Measurements from ENCODE around the gene RPL4. TPM values are rescaled to one million over a fixed set of nuclear protein-coding genes. Genes with fewer than 3 reads are reported as not detected.
"Not testable (repeated sequence)": the region's sequence is repeated elsewhere in the genome, so short reads cannot be mapped to it uniquely, and the experiment has no call there.

RPL4 gene
- total RNA-seq, 4 donors from 2014 or later: 2,301 to 6,298 (median 4,986) TPM

GRCh38 chr15:66505430-66505811 is 766 bp upstream of the RPL4 start:
- Histone ChIP-seq H3K27me3 (no peaks in the 10 kb centered on the region), H3K27ac (peak overlapping the region; percentile 87 to 93), H3K4me3 (peak overlapping the region; percentile 79 to 95), H3K9me3 (no peaks in the 10 kb centered on the region), H3K4me1 (peaks cover 4 to 7% of the 10 kb centered on the region in 2 donors), H3K36me3 (no peaks in the 10 kb centered on the region)
- intact Hi-C loops (cut with DNase I; ENCODE audit: low total_unique reads): no loop called here
- TF ChIP-seq POLR2A (IDR thresholded peaks at IDR 0.05): no peak
- TF ChIP-seq CTCF (IDR thresholded peaks at IDR 0.05): no peak
- no peak for DNase-seq

DNA sequence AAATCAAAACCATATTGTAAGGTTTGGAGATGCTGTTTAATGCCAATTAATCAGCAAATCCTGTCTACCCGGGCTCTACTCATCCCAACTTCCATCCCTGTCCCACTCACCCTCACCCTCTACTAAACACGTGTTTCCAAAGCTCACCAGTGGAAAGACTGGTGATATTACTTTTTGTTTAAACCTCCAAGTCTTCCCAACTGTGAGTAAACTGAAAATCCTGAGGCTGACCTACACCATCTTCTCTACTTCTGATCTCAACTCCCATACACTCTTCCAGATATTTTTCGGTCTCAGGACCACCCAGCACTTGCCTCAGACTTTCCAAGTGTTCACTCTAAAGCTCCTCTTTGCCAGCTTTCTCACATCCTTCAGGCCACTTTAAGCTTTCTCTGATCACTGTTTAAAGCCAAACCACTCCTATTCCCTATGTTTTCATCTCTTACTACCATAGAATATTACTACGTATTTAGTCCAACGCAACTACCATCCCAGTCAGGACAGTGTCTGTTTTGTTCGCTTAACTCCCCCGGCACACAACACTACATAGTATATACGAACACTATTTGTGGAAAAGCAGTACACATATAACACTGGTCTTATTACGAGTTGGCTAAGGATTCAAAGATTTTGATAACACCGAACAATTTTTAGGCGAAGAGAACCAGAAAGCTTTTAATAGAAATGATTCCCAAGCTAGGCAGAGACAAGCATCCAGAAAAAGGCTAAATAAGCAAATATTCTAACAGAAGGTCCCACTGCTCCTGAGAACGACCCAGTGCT is 684 bp downstream of the RPL4 start:
- TF ChIP-seq CTCF (IDR thresholded peaks at IDR 0.05) (no peak), POLR2A (IDR thresholded peaks at IDR 0.05) (no peak)
- H3K27me3 ChIP-seq: no peaks in the 10 kb centered on the region
- H3K36me3 ChIP-seq: no peaks in the 10 kb centered on the region
- peak overlapping the region; percentile 87 to 93 for H3K27ac ChIP-seq
- no peak for DNase-seq
- peak overlapping the region; percentile 79 to 95 for H3K4me3 ChIP-seq
- intact Hi-C loops (cut with DNase I; ENCODE audit: low total_unique reads): no loop called here
- H3K4me1 ChIP-seq: peaks cover 4 to 7% of the 10 kb centered on the region in 2 donors
- no peaks in the 10 kb centered on the region for H3K9me3 ChIP-seq

DNA sequence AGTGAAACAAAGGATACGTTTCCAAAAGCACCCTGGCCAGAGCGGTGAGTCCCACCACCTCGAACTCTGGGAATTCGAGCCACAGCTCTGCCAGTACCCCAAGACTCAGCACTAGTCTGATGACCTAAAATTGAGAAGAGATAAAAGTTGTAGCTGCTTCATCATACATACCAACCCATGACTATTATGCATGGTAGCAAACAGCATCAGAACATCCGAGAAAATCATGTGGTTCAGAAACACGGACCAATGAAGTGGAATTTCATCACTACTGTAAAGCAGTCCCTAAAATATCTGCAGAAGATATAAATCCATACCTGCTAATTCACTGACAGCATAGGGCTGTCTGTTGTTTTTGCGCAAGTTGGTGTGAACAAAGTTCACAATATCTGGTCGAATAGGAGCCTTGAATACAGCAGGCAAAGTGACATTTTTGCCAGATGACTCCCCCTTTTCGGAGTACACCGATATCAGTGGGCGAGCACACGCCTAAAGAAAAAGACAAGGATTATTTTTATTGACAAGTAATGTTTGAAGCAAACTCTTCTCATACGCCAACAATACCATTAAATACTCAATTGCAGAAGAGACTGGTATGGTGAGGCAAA is 1.5 kb downstream of the RPL4 start:
- H3K36me3 ChIP-seq; H3K27me3 ChIP-seq; DNase-seq; H3K9me3 ChIP-seq; intact Hi-C loops (cut with DNase I; ENCODE audit: low total_unique reads); H3K4me1 ChIP-seq: not testable (repeated sequence)
- Histone ChIP-seq H3K4me3 (peak overlapping the region; percentile 79 to 95), H3K27ac (peak overlapping the region in 1 of 2 donors; percentile 93)

DNA sequence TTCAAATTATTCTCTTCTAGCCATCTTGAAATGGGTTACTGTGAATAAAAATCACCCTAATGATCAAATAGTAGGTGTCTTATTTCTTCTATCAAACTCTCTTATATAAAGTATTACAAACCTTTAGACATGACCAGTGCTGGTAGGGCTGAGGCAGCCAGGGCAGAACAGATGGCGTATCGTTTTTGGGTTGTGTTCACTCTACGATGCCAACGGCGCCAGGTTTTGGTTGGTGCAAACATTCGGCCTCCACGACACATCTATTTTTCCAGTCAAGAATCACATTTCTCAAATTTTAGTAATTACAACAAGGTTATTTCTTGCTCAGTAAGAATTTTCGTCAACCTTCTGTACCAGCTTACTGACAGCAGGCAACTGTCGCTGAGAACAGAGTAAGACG is 2.2 kb downstream of the RPL4 start:
- H3K4me3 ChIP-seq: no peak overlapping the region
- no peaks in the 10 kb centered on the region for H3K36me3 ChIP-seq
- TF ChIP-seq POLR2A (IDR thresholded peaks at IDR 0.05): no peak
- no peak overlapping the region for H3K27ac ChIP-seq
- H3K27me3 ChIP-seq: no peaks in the 10 kb centered on the region
- intact Hi-C loops (cut with DNase I; ENCODE audit: low total_unique reads): no loop called here
- H3K9me3 ChIP-seq: no peaks in the 10 kb centered on the region
- H3K4me1 ChIP-seq: peaks cover 4 to 7% of the 10 kb centered on the region in 2 donors
- DNase-seq: no peak

GRCh38 chr15:66500346-66500745 is 4.3 kb downstream of the RPL4 start:
- H3K4me3 ChIP-seq; intact Hi-C loops (cut with DNase I; ENCODE audit: low total_unique reads); H3K27me3 ChIP-seq; H3K36me3 ChIP-seq; H3K27ac ChIP-seq; DNase-seq; H3K9me3 ChIP-seq: not testable (repeated sequence)
- H3K4me1 ChIP-seq: peaks cover 4 to 12% of the 10 kb centered on the region in 2 donors

DNA sequence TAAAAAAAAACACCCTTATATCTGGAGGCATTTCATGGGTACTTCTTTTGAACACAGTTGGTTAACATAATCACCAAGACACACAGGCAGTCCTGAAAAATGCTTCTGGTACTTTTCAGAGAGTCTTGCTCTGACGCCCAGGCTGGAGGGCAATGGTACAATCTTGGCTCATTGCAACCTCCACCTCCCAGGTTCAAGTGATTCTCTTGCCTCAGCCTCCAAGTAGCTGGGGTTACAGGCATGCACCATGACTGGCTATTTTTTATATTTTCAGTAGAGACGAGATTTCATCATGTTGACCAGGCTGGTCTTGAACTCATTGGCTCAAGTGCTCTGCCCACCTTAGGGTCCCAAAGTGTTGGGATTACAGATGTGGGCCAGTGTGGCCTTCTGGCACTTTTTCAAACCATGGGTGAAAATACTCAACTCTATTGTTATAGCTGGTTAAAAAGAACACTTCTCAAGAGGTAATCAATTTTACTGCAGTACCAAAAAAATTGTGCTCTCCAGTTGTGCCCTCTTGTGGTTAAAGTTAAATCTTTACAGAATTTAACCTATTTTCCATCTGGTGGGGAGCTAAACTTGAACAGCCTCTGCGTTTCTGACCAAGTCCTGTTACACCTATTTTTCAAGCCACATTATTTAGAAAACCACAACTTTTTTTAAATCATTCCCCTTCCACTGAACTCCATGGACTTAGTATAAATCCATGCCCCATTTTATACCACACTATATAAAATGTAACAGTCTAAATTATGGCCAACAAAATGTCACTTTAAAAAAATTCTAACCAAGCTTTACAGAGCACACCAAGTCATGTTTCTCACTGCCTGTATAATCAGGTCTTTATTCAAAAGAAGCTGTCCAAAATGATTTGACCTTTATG is 5.9 kb downstream of the RPL4 start:
- intact Hi-C loops (cut with DNase I; ENCODE audit: low total_unique reads): loop anchor here (5.0 kb wide), 1 partner anchor 111 kb away; the partner anchor contains the start of gene MAP2K1
- Histone ChIP-seq H3K4me1 (peaks cover 4 to 12% of the 10 kb centered on the region in 2 donors), H3K9me3 (no peaks in the 10 kb centered on the region), H3K27ac (no peak overlapping the region), H3K4me3 (no peak overlapping the region), H3K27me3 (no peaks in the 10 kb centered on the region), H3K36me3 (no peaks in the 10 kb centered on the region)
- no peak for TF ChIP-seq POLR2A (IDR thresholded peaks at IDR 0.05)
- peak in 1 of 4 experiments; percentile 17 for TF ChIP-seq CTCF (IDR thresholded peaks at IDR 0.05)
- DNase-seq: no peak

Measured in uterus (tissue), 4 donors.